H9 (cell line): ENCODE data around the gene SLC36A2. TPM values are rescaled to one million over a fixed set of nuclear protein-coding genes. Genes with fewer than 3 reads are reported as not detected.

ENCODE experiments used
- DNase-seq: peaks from one replicate; pipeline ENCODE4 v3.0.0-alpha.2; 2017
- H2AFZ ChIP-seq: one replicate; pipeline ENCODE4 v1.6.1; 2013; ENCODE audit warnings: mild to moderate bottlenecking, low read length, control low read depth, moderate library complexity
- H2AK5ac ChIP-seq: 2 replicates; pipeline ENCODE4 v1.6.1; 2013; ENCODE audit warnings: low read length, control low read depth, mixed read lengths; ENCODE audit not compliant: insufficient read length
- H2BK120ac ChIP-seq: one replicate; pipeline ENCODE4 v1.6.1; 2013; ENCODE audit warnings: low read depth, mild to moderate bottlenecking, low read length, control low read depth, inconsistent platforms; ENCODE audit not compliant: poor library complexity, severe bottlenecking
- H2BK12ac ChIP-seq: 2 replicates; pipeline ENCODE4 v1.6.1; 2013; ENCODE audit warnings: low read length, control low read depth, mixed read lengths, low read depth; ENCODE audit not compliant: insufficient read length
- H2BK15ac ChIP-seq: 2 replicates; pipeline ENCODE4 v1.6.1; 2013; ENCODE audit warnings: low read depth, low read length, control low read depth
- H2BK20ac ChIP-seq: one replicate; pipeline ENCODE4 v1.6.1; 2013; ENCODE audit warnings: low read depth, mild to moderate bottlenecking, low read length, control low read depth, inconsistent platforms; ENCODE audit not compliant: poor library complexity, severe bottlenecking
- H2BK5ac ChIP-seq: 2 replicates; pipeline ENCODE4 v1.6.1; 2013; ENCODE audit warnings: low read length, control low read depth, mixed read lengths; ENCODE audit not compliant: insufficient read length
- H3K14ac ChIP-seq: 2 replicates; pipeline ENCODE4 v1.6.1; 2013; ENCODE audit warnings: low read length, control low read depth; ENCODE audit not compliant: insufficient read depth
- H3K18ac ChIP-seq: 2 replicates; pipeline ENCODE4 v1.6.1; 2013; ENCODE audit warnings: low read depth, mild to moderate bottlenecking, mixed read lengths, low read length, control low read depth; ENCODE audit not compliant: insufficient read length
- H3K23ac ChIP-seq: 2 replicates; pipeline ENCODE4 v1.6.1; 2013; ENCODE audit warnings: low read length, control low read depth, mixed read lengths, low read depth; ENCODE audit not compliant: insufficient read length
- H3K23me2 ChIP-seq: 2 replicates; pipeline ENCODE4 v1.6.1; 2013; ENCODE audit warnings: low read depth, mild to moderate bottlenecking, mixed read lengths, low read length, control low read depth; ENCODE audit not compliant: insufficient read length, poor library complexity, severe bottlenecking
- H3K27ac ChIP-seq: 2 replicates; pipeline ENCODE4 v1.5.1; 2013; ENCODE audit warnings: low read length, control low read depth, mixed read lengths, low read depth; ENCODE audit not compliant: insufficient read length
- H3K27me3 ChIP-seq: 2 replicates; pipeline ENCODE4 v1.6.1; 2013; ENCODE audit warnings: low read length, control low read depth, inconsistent platforms; ENCODE audit not compliant: insufficient read depth
- H3K4ac ChIP-seq: 2 replicates; pipeline ENCODE4 v1.6.1; 2013; ENCODE audit warnings: low read depth, mild to moderate bottlenecking, control low read depth, inconsistent platforms, low read length, moderate library complexity
- H3K4me1 ChIP-seq: 2 replicates; pipeline ENCODE4 v1.6.1; 2013; ENCODE audit warnings: low read length, control low read depth, inconsistent platforms; ENCODE audit not compliant: insufficient read depth
- H3K4me2 ChIP-seq: 2 replicates; pipeline ENCODE4 v1.6.1; 2013; ENCODE audit warnings: low read length, control low read depth, mixed read lengths; ENCODE audit not compliant: insufficient read length, insufficient read depth
- H3K56ac ChIP-seq: 2 replicates; pipeline ENCODE4 v1.6.1; 2013; ENCODE audit warnings: low read depth, mild to moderate bottlenecking, mixed read lengths, low read length, control low read depth; ENCODE audit not compliant: insufficient read length
- H3K79me1 ChIP-seq: 2 replicates; pipeline ENCODE4 v1.6.1; 2013; ENCODE audit warnings: low read depth, mild to moderate bottlenecking, moderate library complexity, low read length, control low read depth, inconsistent platforms; ENCODE audit not compliant: insufficient read depth, poor library complexity, severe bottlenecking
- H3K79me2 ChIP-seq: 2 replicates; pipeline ENCODE4 v1.6.1; 2013; ENCODE audit warnings: low read length, control low read depth, inconsistent platforms; ENCODE audit not compliant: insufficient read depth
- H3K9ac ChIP-seq: 2 replicates; pipeline ENCODE4 v1.6.1; 2013; ENCODE audit warnings: low read length, control low read depth, mixed read lengths; ENCODE audit not compliant: insufficient read length; ENCODE audit errors: extremely low read depth
- H3K9me3 ChIP-seq: one replicate; pipeline ENCODE4 v1.6.1; 2013; ENCODE audit warnings: low read depth, low read length, inconsistent platforms; ENCODE audit not compliant: control insufficient read depth
- H3T11ph ChIP-seq: one replicate; pipeline ENCODE4 v1.6.1; 2013; ENCODE audit warnings: mild to moderate bottlenecking, low read length, control low read depth, inconsistent platforms
- H4K20me1 ChIP-seq: one replicate; pipeline ENCODE4 v1.6.1; 2013; ENCODE audit not compliant: control insufficient read depth, insufficient read length, insufficient read depth
- H4K5ac ChIP-seq: 2 replicates; pipeline ENCODE4 v1.6.1; 2013; ENCODE audit warnings: low read depth, mild to moderate bottlenecking, mixed read lengths, low read length, control low read depth; ENCODE audit not compliant: insufficient read length
- H4K8ac ChIP-seq: replicated peaks from 2 replicates; pipeline ENCODE4 v1.6.1; 2013; ENCODE audit warnings: low read length, control low read depth, mixed read lengths, low read depth; ENCODE audit not compliant: insufficient read length
- H4K91ac ChIP-seq: 2 replicates; pipeline ENCODE4 v1.6.1; 2013; ENCODE audit warnings: low read depth, mild to moderate bottlenecking, moderate library complexity, mixed read lengths, low read length, control low read depth; ENCODE audit not compliant: insufficient read length
- H3K27ac Mint-ChIP-seq, 3 experiments: 2 replicates in 2 of 3; 3 replicates in 1 of 3; pipeline ENCODE4 v1.8.0; 2020 to 2021; ENCODE audit warnings: mixed read lengths in 3 of 3, mild to moderate bottlenecking in 1 of 3, moderate library complexity in 1 of 3
- H3K27me3 Mint-ChIP-seq: 2 replicates; pipeline ENCODE4 v1.8.0; 2021; ENCODE audit warnings: low read depth, mild to moderate bottlenecking, moderate library complexity, mixed read lengths
- H3K36me3 Mint-ChIP-seq, 3 experiments: 2 replicates in 2 of 3; 3 replicates in 1 of 3; pipeline ENCODE4 v1.8.0; 2020 to 2021; ENCODE audit warnings: low read depth in 3 of 3, mixed read lengths in 3 of 3; ENCODE audit not compliant: insufficient read depth in 1 of 3
- H3K4me1 Mint-ChIP-seq, 2 experiments: 2 replicates each; pipeline ENCODE4 v1.8.0; 2020; ENCODE audit warnings: mixed read lengths in 2 of 2
- H3K4me3 Mint-ChIP-seq, 2 experiments: 2 replicates in 1 of 2; 3 replicates in 1 of 2; pipeline ENCODE4 v1.8.0; 2020 to 2021; ENCODE audit warnings: mild to moderate bottlenecking in 2 of 2, mixed read lengths in 2 of 2, moderate library complexity in 1 of 2
- H3K9me3 Mint-ChIP-seq, 2 experiments: 2 replicates in 1 of 2; 3 replicates in 1 of 2; pipeline ENCODE4 v1.8.0; 2020; ENCODE audit warnings: mild to moderate bottlenecking in 2 of 2, mixed read lengths in 2 of 2, moderate library complexity in 1 of 2
- WGBS: extraction: QIAGEN DNeasy Blood & Tissue Kit; methylation state at CpG from one replicate; pipeline ENCODE4 v1.1.7; 2013; ENCODE audit warnings: missing lambda C conversion rate, low lambda C conversion rate, mixed read lengths; ENCODE audit not compliant: insufficient read length; ENCODE audit errors: extremely low coverage; 5-methylcytosine and 5-hydroxymethylcytosine counted together
- total RNA-seq: library from RNA; stranded (reverse); gene quantifications from 2 replicates; pipeline ENCODE4 v1.2.1, GENCODE V29; 2021
- TF ChIP-seq, protein P1 (sequence below): fragments of 200-600 bp; sonication (generic); conservative IDR thresholded peaks from 3 replicates; pipeline ENCODE4 v1.8.0; 2021; ENCODE audit warnings: antibody characterized with exemption, mild to moderate bottlenecking

SLC36A2 gene
- total RNA-seq, 1 experiment from 2014 or later, result 0.15 TPM

DNA sequence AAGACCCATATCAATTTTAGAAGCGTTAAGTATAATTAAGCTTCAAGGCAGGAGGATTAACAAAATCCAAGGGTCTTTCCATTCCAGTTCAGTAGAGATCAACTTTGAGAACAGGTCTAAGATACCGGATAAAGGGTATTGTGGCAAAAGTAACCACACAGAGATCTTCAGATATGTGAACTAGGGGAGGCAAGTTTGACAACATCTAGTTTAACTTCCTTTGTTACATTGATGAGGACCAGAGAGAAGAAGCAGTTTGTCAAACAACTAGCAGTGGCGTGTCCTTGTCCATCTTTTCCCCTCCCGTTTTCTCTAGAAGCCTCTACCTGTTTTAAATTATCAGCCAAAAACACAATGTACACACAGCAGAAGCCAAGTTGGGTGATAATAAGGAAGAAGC is 8.6 kb downstream of the SLC36A2 start:
- DNase-seq, result no peak
- Histone ChIP-seq H3K9ac (no peak overlapping the region), H2BK5ac (no peak overlapping the region), H3K27me3 (no peaks in the 10 kb centered on the region), H4K8ac (no peak overlapping the region), H3K4me2 (no peak overlapping the region), H3K4ac (no peak overlapping the region), H3T11ph (no peak overlapping the region), H2AFZ (no peak overlapping the region), H2BK12ac (no peak overlapping the region), H3K79me2 (no peaks in the 10 kb centered on the region), H3K9me3 (no peaks in the 10 kb centered on the region), H3K27ac (no peak overlapping the region), H3K79me1 (no peaks in the 10 kb centered on the region), H3K23me2 (no peaks in the 10 kb centered on the region), H2AK5ac (no peak overlapping the region), H4K91ac (no peak overlapping the region), H3K18ac (no peak overlapping the region), H3K56ac (no peak overlapping the region), H4K5ac (no peak overlapping the region), H2BK15ac (no peak overlapping the region), H2BK20ac (no peak overlapping the region), H4K20me1 (no peaks in the 10 kb centered on the region), H3K23ac (no peak overlapping the region), H3K14ac (no peak overlapping the region), H3K4me1 (no peaks in the 10 kb centered on the region), H2BK120ac (no peak overlapping the region)
- TF ChIP-seq, protein P1, sequence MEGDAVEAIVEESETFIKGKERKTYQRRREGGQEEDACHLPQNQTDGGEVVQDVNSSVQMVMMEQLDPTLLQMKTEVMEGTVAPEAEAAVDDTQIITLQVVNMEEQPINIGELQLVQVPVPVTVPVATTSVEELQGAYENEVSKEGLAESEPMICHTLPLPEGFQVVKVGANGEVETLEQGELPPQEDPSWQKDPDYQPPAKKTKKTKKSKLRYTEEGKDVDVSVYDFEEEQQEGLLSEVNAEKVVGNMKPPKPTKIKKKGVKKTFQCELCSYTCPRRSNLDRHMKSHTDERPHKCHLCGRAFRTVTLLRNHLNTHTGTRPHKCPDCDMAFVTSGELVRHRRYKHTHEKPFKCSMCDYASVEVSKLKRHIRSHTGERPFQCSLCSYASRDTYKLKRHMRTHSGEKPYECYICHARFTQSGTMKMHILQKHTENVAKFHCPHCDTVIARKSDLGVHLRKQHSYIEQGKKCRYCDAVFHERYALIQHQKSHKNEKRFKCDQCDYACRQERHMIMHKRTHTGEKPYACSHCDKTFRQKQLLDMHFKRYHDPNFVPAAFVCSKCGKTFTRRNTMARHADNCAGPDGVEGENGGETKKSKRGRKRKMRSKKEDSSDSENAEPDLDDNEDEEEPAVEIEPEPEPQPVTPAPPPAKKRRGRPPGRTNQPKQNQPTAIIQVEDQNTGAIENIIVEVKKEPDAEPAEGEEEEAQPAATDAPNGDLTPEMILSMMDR, result no peak
- Mint-ChIP-seq H3K36me3 (no peaks in the 10 kb centered on the region), H3K4me3 (no peak overlapping the region), H3K4me1 (peaks cover 12 to 16% of the 10 kb centered on the region in 2 experiments), H3K27me3 (peaks cover 57% of the 10 kb centered on the region), H3K27ac (no peak overlapping the region), H3K9me3 (no peaks in the 10 kb centered on the region)
- no CpG with 5 or more reads among the region's 4 CpGs for WGBS
